ENCODE results near the gene CISD2. TPM values are rescaled to one million over a fixed set of nuclear protein-coding genes. Genes with fewer than 3 reads are reported as not detected.
"Not testable (repeated sequence)": the region's sequence is repeated elsewhere in the genome, so short reads cannot be mapped to it uniquely, and the experiment has no call there.

CISD2 gene
- total RNA-seq, 4 donors from 2014 or later = 5.0 to 21.4 (median 9.3) TPM

DNA sequence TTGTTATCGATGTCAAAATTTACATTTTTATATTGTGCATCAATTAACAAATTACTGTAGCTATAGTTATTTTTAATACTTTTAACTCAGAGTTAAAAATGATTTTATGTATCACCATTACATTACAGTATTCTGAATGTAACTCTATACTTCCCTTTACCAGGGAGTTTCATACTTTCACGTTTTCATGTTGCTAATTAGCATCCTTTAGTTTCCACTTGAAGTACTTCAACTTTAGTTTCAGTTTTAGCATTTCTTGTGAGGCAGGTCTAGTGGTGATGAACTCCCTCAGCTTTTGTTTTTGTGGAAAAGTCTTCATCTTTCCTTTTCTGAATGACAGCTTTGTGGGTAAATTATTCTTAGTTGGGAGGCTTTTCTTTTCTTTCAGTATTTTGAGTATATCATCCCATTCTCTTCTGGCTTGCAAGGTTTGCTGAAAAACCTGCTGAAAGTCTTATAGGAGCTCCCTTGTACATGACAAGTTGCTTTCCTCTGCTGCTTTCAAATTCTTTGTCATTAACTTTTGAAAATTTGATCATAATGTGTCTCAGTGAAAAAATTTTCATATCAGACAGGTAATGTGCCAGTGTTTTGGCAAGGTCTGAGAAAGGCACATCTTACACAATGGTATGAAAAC lies 9.8 kb upstream of the CISD2 start:
- no peaks in the 10 kb centered on the region for H3K4me1 ChIP-seq
- H3K27ac ChIP-seq = no peak overlapping the region
- H3K4me3 ChIP-seq = no peak overlapping the region
- H3K27me3 ChIP-seq = no peaks in the 10 kb centered on the region
- no peak for DNase-seq
- no peaks in the 10 kb centered on the region for H3K36me3 ChIP-seq
- TF ChIP-seq CTCF (IDR thresholded peaks at IDR 0.05) (no peak), POLR2A (IDR thresholded peaks at IDR 0.05) (no peak)
- peaks cover 0 to 4% (median 2%) of the 10 kb centered on the region in 4 donors for H3K9me3 ChIP-seq

DNA sequence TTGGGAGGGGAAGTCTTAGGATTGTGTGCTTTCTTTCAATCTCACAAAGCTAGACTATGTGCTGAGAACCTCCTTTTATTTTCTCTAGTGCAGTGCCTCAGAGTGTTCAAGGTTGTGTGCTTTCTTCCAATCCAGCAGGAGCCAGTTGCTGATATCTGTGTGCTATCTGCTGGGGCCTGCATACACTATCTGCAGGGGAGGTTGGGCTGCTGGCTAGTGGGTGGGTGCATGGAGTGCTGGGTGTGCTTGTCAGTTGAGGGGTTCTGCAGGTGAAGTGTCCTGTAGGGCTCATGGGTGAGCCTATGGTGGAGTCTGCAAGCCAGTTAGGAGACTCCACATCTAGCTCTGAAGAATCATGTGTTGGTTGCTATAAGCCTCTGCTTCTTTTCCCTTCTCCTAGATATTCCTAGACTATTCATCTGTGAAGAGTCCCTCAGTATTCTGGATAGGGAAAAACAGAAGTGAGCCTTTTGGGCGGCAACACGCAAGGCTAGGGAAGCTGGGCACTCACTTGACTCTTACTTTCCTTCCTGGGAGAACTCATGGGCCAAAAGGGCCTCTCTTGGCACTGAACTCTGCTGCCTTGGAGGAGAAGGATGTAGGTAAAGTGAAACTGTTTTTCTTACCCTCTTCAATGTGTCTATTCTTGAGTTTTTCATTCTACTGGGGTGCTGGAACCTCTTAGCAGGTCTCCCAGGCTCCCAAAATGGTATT lies 8.0 kb upstream of the CISD2 start:
- H3K27me3 ChIP-seq = no peaks in the 10 kb centered on the region
- H3K9me3 ChIP-seq = peaks cover 0 to 4% (median 2%) of the 10 kb centered on the region in 4 donors
- H3K4me3 ChIP-seq = no peak overlapping the region
- no peak overlapping the region for H3K27ac ChIP-seq
- no peak for TF ChIP-seq POLR2A (IDR thresholded peaks at IDR 0.05)
- TF ChIP-seq CTCF (IDR thresholded peaks at IDR 0.05) = no peak
- no peaks in the 10 kb centered on the region for H3K4me1 ChIP-seq
- DNase-seq = no peak
- H3K36me3 ChIP-seq = no peaks in the 10 kb centered on the region

- Histone ChIP-seq H3K4me3 (no peak overlapping the region), H3K27ac (no peak overlapping the region), H3K27me3 (no peaks in the 10 kb centered on the region), H3K4me1 (no peaks in the 10 kb centered on the region), H3K36me3 (no peaks in the 10 kb centered on the region), H3K9me3 (peaks cover 0 to 4% (median 2%) of the 10 kb centered on the region in 4 donors)
- TF ChIP-seq POLR2A (IDR thresholded peaks at IDR 0.05) (no peak), CTCF (IDR thresholded peaks at IDR 0.05) (no peak)
- DNase-seq = no peak
These were observed 6.8 kb upstream of the CISD2 start for GRCh38 chr4:102862016-102862415.

- TF ChIP-seq CTCF (IDR thresholded peaks at IDR 0.05) (no peak), POLR2A (IDR thresholded peaks at IDR 0.05) (no peak)
- H3K27me3 ChIP-seq = no peaks in the 10 kb centered on the region
- no peak overlapping the region for H3K27ac ChIP-seq
- H3K36me3 ChIP-seq = no peaks in the 10 kb centered on the region
- no peak overlapping the region for H3K4me3 ChIP-seq
- peaks cover 0 to 4% (median 0%) of the 10 kb centered on the region in 4 donors for H3K4me1 ChIP-seq
- peaks cover 0 to 4% (median 2%) of the 10 kb centered on the region in 4 donors for H3K9me3 ChIP-seq
- DNase-seq = no peak
These were observed 6.0 kb upstream of the CISD2 start for GRCh38 chr4:102862747-102863146.

GRCh38 chr4:102865327-102865726 lies 3.5 kb upstream of the CISD2 start:
- H3K27me3 ChIP-seq, H3K27ac ChIP-seq, DNase-seq, H3K4me3 ChIP-seq, H3K9me3 ChIP-seq, H3K36me3 ChIP-seq: not testable (repeated sequence)
- H3K4me1 ChIP-seq = peaks cover 0 to 14% (median 3%) of the 10 kb centered on the region in 4 donors

Measured in Peyer's patch (tissue), 4 donors.